Ishikawa (cell line): ENCODE results near the gene THADA.

Source experiments
- CEBPB ChIP-seq: IDR thresholded peaks from 2 replicates; pipeline ENCODE4 v1.6.1; 2012
- CREB1 ChIP-seq: IDR thresholded peaks from 2 replicates; pipeline ENCODE4 v1.6.1; 2012; ENCODE audit warnings: low read depth
- EGR1 ChIP-seq: IDR thresholded peaks from 2 replicates; pipeline ENCODE4 v1.6.1; 2012
- EP300 ChIP-seq: IDR thresholded peaks from 2 replicates; pipeline ENCODE4 v1.6.1; 2012; ENCODE audit warnings: borderline replicate concordance
- FOXM1 ChIP-seq: IDR thresholded peaks from 2 replicates; pipeline ENCODE4 v1.6.1; 2012; ENCODE audit warnings: low read depth, borderline replicate concordance
- RAD21 ChIP-seq: IDR thresholded peaks from 2 replicates; pipeline ENCODE4 v1.6.1; 2012; ENCODE audit warnings: low read depth
- TAF1 ChIP-seq: IDR thresholded peaks from 2 replicates; pipeline ENCODE4 v1.6.1; 2012; ENCODE audit warnings: low read depth, mild to moderate bottlenecking
- TEAD4 ChIP-seq: IDR thresholded peaks from 2 replicates; pipeline ENCODE4 v1.6.1; 2012
- YY1 ChIP-seq: IDR thresholded peaks from 2 replicates; pipeline ENCODE4 v1.6.1; 2012; ENCODE audit warnings: low read depth
- TF ChIP-seq, protein P1 (sequence below): IDR thresholded peaks from 2 replicates; pipeline ENCODE4 v1.6.1; 2012
- TF ChIP-seq, protein P2 (sequence below): IDR thresholded peaks from 2 replicates; pipeline ENCODE4 v1.6.1; 2012; ENCODE audit warnings: low read depth, mild to moderate bottlenecking

DNA sequence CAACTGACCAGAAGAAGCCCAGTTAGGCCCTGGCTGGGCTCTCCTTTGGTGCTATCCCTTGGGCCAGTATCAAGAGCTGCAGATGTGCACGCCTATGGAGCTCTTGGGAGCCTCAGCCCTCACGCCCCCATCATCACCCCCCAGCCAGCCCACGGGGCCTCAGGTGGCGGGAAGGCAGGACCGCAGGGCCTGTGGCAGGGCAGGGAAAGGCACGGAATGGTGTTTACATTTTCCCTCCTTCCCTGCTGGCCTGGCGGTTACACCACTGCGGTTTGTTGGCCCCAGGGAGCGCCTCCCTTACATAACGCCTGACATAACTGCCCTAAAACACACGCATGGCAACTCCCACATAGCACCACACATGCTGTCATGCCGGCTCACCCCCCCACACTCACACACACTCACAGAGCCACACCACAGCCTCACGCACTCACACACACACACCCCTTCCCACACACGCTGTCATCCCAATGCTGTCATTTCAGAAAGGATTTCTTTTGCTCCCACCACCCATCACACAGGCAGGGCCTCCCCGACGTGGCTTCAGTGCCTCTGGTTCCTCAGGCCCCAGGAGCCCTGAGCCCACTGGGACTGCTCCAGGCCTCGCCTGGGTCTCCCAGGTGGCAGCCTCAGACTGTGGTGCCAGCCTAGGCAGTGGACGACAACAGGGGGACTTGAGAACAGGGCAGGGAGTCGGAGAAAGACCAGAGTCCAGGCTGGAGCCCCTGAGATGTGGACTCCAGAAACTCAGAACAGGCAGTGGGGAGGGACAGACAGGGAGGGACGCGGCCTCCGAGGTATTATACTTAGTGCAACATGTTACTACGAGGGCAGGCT, 385.2 kb downstream of the THADA start:
- TF ChIP-seq, protein P1, sequence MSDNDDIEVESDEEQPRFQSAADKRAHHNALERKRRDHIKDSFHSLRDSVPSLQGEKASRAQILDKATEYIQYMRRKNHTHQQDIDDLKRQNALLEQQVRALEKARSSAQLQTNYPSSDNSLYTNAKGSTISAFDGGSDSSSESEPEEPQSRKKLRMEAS: no peak
- no peak for TF ChIP-seq CREB1
- no peak for TF ChIP-seq TEAD4
- no peak for TF ChIP-seq EP300
- TF ChIP-seq, protein P2, sequence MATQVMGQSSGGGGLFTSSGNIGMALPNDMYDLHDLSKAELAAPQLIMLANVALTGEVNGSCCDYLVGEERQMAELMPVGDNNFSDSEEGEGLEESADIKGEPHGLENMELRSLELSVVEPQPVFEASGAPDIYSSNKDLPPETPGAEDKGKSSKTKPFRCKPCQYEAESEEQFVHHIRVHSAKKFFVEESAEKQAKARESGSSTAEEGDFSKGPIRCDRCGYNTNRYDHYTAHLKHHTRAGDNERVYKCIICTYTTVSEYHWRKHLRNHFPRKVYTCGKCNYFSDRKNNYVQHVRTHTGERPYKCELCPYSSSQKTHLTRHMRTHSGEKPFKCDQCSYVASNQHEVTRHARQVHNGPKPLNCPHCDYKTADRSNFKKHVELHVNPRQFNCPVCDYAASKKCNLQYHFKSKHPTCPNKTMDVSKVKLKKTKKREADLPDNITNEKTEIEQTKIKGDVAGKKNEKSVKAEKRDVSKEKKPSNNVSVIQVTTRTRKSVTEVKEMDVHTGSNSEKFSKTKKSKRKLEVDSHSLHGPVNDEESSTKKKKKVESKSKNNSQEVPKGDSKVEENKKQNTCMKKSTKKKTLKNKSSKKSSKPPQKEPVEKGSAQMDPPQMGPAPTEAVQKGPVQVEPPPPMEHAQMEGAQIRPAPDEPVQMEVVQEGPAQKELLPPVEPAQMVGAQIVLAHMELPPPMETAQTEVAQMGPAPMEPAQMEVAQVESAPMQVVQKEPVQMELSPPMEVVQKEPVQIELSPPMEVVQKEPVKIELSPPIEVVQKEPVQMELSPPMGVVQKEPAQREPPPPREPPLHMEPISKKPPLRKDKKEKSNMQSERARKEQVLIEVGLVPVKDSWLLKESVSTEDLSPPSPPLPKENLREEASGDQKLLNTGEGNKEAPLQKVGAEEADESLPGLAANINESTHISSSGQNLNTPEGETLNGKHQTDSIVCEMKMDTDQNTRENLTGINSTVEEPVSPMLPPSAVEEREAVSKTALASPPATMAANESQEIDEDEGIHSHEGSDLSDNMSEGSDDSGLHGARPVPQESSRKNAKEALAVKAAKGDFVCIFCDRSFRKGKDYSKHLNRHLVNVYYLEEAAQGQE: no peak
- no peak for TF ChIP-seq YY1
- no peak for TF ChIP-seq RAD21
- TF ChIP-seq FOXM1: no peak
- no peak for TF ChIP-seq TAF1
- TF ChIP-seq EGR1: no peak
- no peak for TF ChIP-seq CEBPB
